Measurements from ENCODE around the gene PPP2R5C.

PPP2R5C gene

GRCh38 chr14:101948666-101949216, 187.2 kb downstream of the PPP2R5C start:
- no peaks in the 10 kb centered on the region for H4K20me1 ChIP-seq (ENCODE audit: insufficient read depth, low read length)
- H3K27me3 ChIP-seq (ENCODE audit: insufficient read depth, low read length, poor library complexity): no peaks in the 10 kb centered on the region
- peak overlapping the region; percentile 53 to 88 for H3K4me3 ChIP-seq (ENCODE audit: low read depth in 1 of 2, low read length in 2 of 2)
- peak overlapping the region; percentile 90 for H2AFZ ChIP-seq (ENCODE audit: low read depth, low read length)
- H3K9me3 ChIP-seq (ENCODE audit: insufficient read depth, low read length, severe bottlenecking): no peaks in the 10 kb centered on the region
- no peak for DNase-seq
- ATAC-seq (ENCODE audit: insufficient read depth, low read depth): no peak
- TF ChIP-seq EZH2 (IDR thresholded peaks at IDR 0.05; ENCODE audit: borderline replicate concordance, low read depth, low read length, severe bottlenecking) (no peak), CTCF (IDR thresholded peaks at IDR 0.05; ENCODE audit: borderline replicate concordance, extremely low read depth, low read length, poor library complexity, severe bottlenecking) (no peak)
- peak overlapping the region; percentile 76 for H3K9ac ChIP-seq (ENCODE audit: low read depth, low read length)
- H3K79me2 ChIP-seq (ENCODE audit: insufficient read depth, low read length): peaks cover 19% of the 10 kb centered on the region
- peaks cover 24% of the 10 kb centered on the region for H3K4me1 ChIP-seq (ENCODE audit: insufficient read depth, low read length)
- H3K4me2 ChIP-seq (ENCODE audit: insufficient read depth, low read length): peak overlapping the region; percentile 96
- H3K27ac ChIP-seq (ENCODE audit: low read length): peak overlapping the region; percentile 86
- H3K36me3 ChIP-seq (ENCODE audit: insufficient read depth, low read length): no peaks in the 10 kb centered on the region

GRCh38 chr14:101950100-101950499, 188.6 kb downstream of the PPP2R5C start:
- no peak for TF ChIP-seq EZH2 (IDR thresholded peaks at IDR 0.05; ENCODE audit: borderline replicate concordance, low read depth, low read length, severe bottlenecking)
- no peak for TF ChIP-seq CTCF (IDR thresholded peaks at IDR 0.05; ENCODE audit: borderline replicate concordance, extremely low read depth, low read length, poor library complexity, severe bottlenecking)
- Histone ChIP-seq H3K9ac (ENCODE audit: low read depth, low read length) (no peak overlapping the region), H3K36me3 (ENCODE audit: insufficient read depth, low read length) (no peaks in the 10 kb centered on the region), H3K27ac (ENCODE audit: low read length) (no peak overlapping the region), H4K20me1 (ENCODE audit: insufficient read depth, low read length) (no peaks in the 10 kb centered on the region), H3K4me3 (ENCODE audit: low read depth in 1 of 2, low read length in 2 of 2) (no peak overlapping the region), H2AFZ (ENCODE audit: low read depth, low read length) (no peak overlapping the region), H3K27me3 (ENCODE audit: insufficient read depth, low read length, poor library complexity) (no peaks in the 10 kb centered on the region), H3K79me2 (ENCODE audit: insufficient read depth, low read length) (peaks cover 19% of the 10 kb centered on the region), H3K4me1 (ENCODE audit: insufficient read depth, low read length) (peaks cover 24% of the 10 kb centered on the region), H3K4me2 (ENCODE audit: insufficient read depth, low read length) (peak overlapping the region; percentile 13; the same call in 1 of the 2 replicates), H3K9me3 (ENCODE audit: insufficient read depth, low read length, severe bottlenecking) (no peaks in the 10 kb centered on the region)
- ATAC-seq (ENCODE audit: insufficient read depth, low read depth) (no peak), DNase-seq (no peak)

GRCh38 chr14:101950516-101951215, 189.2 kb downstream of the PPP2R5C start:
- H4K20me1 ChIP-seq (ENCODE audit: insufficient read depth, low read length): no peaks in the 10 kb centered on the region
- no peak overlapping the region for H2AFZ ChIP-seq (ENCODE audit: low read depth, low read length)
- peaks cover 24% of the 10 kb centered on the region for H3K4me1 ChIP-seq (ENCODE audit: insufficient read depth, low read length)
- no peak for ATAC-seq (ENCODE audit: insufficient read depth, low read depth)
- H3K36me3 ChIP-seq (ENCODE audit: insufficient read depth, low read length): no peaks in the 10 kb centered on the region
- no peaks in the 10 kb centered on the region for H3K27me3 ChIP-seq (ENCODE audit: insufficient read depth, low read length, poor library complexity)
- TF ChIP-seq EZH2 (IDR thresholded peaks at IDR 0.05; ENCODE audit: borderline replicate concordance, low read depth, low read length, severe bottlenecking) (no peak), CTCF (IDR thresholded peaks at IDR 0.05; ENCODE audit: borderline replicate concordance, extremely low read depth, low read length, poor library complexity, severe bottlenecking) (no peak)
- H3K9me3 ChIP-seq (ENCODE audit: insufficient read depth, low read length, severe bottlenecking): no peaks in the 10 kb centered on the region
- DNase-seq: no peak
- H3K79me2 ChIP-seq (ENCODE audit: insufficient read depth, low read length): peaks cover 19% of the 10 kb centered on the region
- no peak overlapping the region for H3K4me3 ChIP-seq (ENCODE audit: low read depth in 1 of 2, low read length in 2 of 2)
- H3K4me2 ChIP-seq (ENCODE audit: insufficient read depth, low read length): no peak overlapping the region
- H3K27ac ChIP-seq (ENCODE audit: low read length): no peak overlapping the region
- no peak overlapping the region for H3K9ac ChIP-seq (ENCODE audit: low read depth, low read length)

Measured in DND-41 (cell line).